ENCODE data around the gene SLC7A8. TPM values are rescaled to one million over a fixed set of nuclear protein-coding genes. Genes with fewer than 3 reads are reported as not detected.

The SLC7A8 gene
- total and polyA plus RNA-seq, 2 donors (not counting 1 experiment from before 2014, with no cell fraction given): 0.25 to 1.1 TPM

DNA sequence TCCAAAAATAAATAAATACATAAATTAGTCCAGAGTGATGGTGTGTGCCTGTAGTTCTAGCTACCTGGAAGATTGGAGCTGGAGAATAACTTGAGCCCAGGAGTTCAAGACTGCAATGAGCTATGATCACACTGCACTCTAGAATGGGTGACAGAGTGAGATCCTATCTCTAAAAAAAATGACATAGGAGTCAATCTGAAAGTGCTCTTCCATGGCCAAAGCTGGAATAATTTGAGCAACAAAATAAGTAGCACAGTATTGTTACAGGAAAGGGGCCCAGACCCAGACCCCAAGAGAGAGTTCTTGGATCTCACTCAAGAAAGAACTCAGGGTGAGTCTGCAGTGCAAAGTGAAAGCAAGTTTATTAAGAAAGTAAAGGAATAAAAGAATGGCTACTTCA is 24.9 kb upstream of the SLC7A8 start:
- intact Hi-C loops (cut with micrococcal nuclease): no loop called here
- DNase-seq (no peak), ATAC-seq (ENCODE audit: low read depth) (no peak)
- Mint-ChIP-seq H3K4me1 (no peaks in the 10 kb centered on the region), H3K27ac (no peak overlapping the region), H3K4me3 (no peak overlapping the region), H3K27me3 (peaks cover 48% of the 10 kb centered on the region), H3K9me3 (ENCODE audit: insufficient read depth) (no peaks in the 10 kb centered on the region)
- Histone ChIP-seq H4K20me1 (ENCODE audit: control insufficient read depth, insufficient read depth, low read length, poor library complexity, severe bottlenecking) (no peaks in the 10 kb centered on the region), H3K27me3 (replicated peaks in 1 of 4; ENCODE audit: control extremely low read depth in 1 of 4, control insufficient read depth in 3 of 4, insufficient read depth in 4 of 4, low read length in 3 of 4) (peaks cover 0 to 7% (median under 1%) of the 10 kb centered on the region in 4 experiments), H3K9me3 (ENCODE audit: control extremely low read depth in 1 of 3, control insufficient read depth in 2 of 3, insufficient read depth in 1 of 3, low read length in 2 of 3) (no peaks in the 10 kb centered on the region), H3K4me3 (ENCODE audit: control extremely low read depth in 1 of 5, extremely low read depth in 1 of 5, insufficient read depth in 1 of 5, low read depth in 2 of 5, low read length in 4 of 5) (no peak overlapping the region), H2AFZ (ENCODE audit: insufficient read depth, low read depth, low read length, poor library complexity, severe bottlenecking) (no peak overlapping the region), H3K36me3 (replicated peaks in 1 of 2; ENCODE audit: control extremely low read depth in 1 of 2, control insufficient read depth in 1 of 2, extremely low read depth in 1 of 2, insufficient read depth in 2 of 2, low read length in 1 of 2) (no peaks in the 10 kb centered on the region), H3K27ac (ENCODE audit: low read length in 2 of 2) (no peak overlapping the region), H3K4me1 (ENCODE audit: control insufficient read depth in 2 of 2, insufficient read depth in 2 of 2, low read length in 2 of 2) (no peaks in the 10 kb centered on the region), H3K79me2 (ENCODE audit: control insufficient read depth, insufficient read depth, low read length) (no peaks in the 10 kb centered on the region), H3K4me2 (replicated peaks; ENCODE audit: low read depth, low read length, poor library complexity, severe bottlenecking) (no peak overlapping the region), H3K9ac (ENCODE audit: low read length) (no peak overlapping the region)
- TF ChIP-seq, protein P1, sequence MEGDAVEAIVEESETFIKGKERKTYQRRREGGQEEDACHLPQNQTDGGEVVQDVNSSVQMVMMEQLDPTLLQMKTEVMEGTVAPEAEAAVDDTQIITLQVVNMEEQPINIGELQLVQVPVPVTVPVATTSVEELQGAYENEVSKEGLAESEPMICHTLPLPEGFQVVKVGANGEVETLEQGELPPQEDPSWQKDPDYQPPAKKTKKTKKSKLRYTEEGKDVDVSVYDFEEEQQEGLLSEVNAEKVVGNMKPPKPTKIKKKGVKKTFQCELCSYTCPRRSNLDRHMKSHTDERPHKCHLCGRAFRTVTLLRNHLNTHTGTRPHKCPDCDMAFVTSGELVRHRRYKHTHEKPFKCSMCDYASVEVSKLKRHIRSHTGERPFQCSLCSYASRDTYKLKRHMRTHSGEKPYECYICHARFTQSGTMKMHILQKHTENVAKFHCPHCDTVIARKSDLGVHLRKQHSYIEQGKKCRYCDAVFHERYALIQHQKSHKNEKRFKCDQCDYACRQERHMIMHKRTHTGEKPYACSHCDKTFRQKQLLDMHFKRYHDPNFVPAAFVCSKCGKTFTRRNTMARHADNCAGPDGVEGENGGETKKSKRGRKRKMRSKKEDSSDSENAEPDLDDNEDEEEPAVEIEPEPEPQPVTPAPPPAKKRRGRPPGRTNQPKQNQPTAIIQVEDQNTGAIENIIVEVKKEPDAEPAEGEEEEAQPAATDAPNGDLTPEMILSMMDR (IDR thresholded peaks at IDR 0.05): no peak
- no peak for TF ChIP-seq EZH2 (IDR thresholded peaks at IDR 0.05; ENCODE audit: borderline replicate concordance, insufficient read depth, low read depth, low read length, poor library complexity, severe bottlenecking)
- ChIA-PET POLR2A (no interaction called here), CTCF (no interaction called here)

GRCh38 chr14:23207146-23207540 is 23.7 kb upstream of the SLC7A8 start:
- Histone ChIP-seq H3K27me3 (replicated peaks in 1 of 4; ENCODE audit: control extremely low read depth in 1 of 4, control insufficient read depth in 3 of 4, insufficient read depth in 4 of 4, low read length in 3 of 4) (peaks cover 0 to 7% (median under 1%) of the 10 kb centered on the region in 4 experiments), H3K36me3 (replicated peaks in 1 of 2; ENCODE audit: control extremely low read depth in 1 of 2, control insufficient read depth in 1 of 2, extremely low read depth in 1 of 2, insufficient read depth in 2 of 2, low read length in 1 of 2) (no peaks in the 10 kb centered on the region), H3K9me3 (ENCODE audit: control extremely low read depth in 1 of 3, control insufficient read depth in 2 of 3, insufficient read depth in 1 of 3, low read length in 2 of 3) (no peaks in the 10 kb centered on the region), H3K79me2 (ENCODE audit: control insufficient read depth, insufficient read depth, low read length) (no peaks in the 10 kb centered on the region), H3K4me1 (ENCODE audit: control insufficient read depth in 2 of 2, insufficient read depth in 2 of 2, low read length in 2 of 2) (no peaks in the 10 kb centered on the region), H2AFZ (ENCODE audit: insufficient read depth, low read depth, low read length, poor library complexity, severe bottlenecking) (no peak overlapping the region), H3K9ac (ENCODE audit: low read length) (no peak overlapping the region), H3K4me3 (ENCODE audit: control extremely low read depth in 1 of 5, extremely low read depth in 1 of 5, insufficient read depth in 1 of 5, low read depth in 2 of 5, low read length in 4 of 5) (no peak overlapping the region), H4K20me1 (ENCODE audit: control insufficient read depth, insufficient read depth, low read length, poor library complexity, severe bottlenecking) (no peaks in the 10 kb centered on the region), H3K4me2 (replicated peaks; ENCODE audit: low read depth, low read length, poor library complexity, severe bottlenecking) (no peak overlapping the region), H3K27ac (ENCODE audit: low read length in 2 of 2) (no peak overlapping the region)
- Mint-ChIP-seq H3K9me3 (ENCODE audit: insufficient read depth) (no peaks in the 10 kb centered on the region), H3K4me1 (no peaks in the 10 kb centered on the region), H3K27ac (no peak overlapping the region), H3K27me3 (peaks cover 47% of the 10 kb centered on the region), H3K4me3 (no peak overlapping the region)
- TF ChIP-seq EZH2 (IDR thresholded peaks at IDR 0.05; ENCODE audit: borderline replicate concordance, insufficient read depth, low read depth, low read length, poor library complexity, severe bottlenecking): no peak
- TF ChIP-seq, protein P1 (IDR thresholded peaks at IDR 0.05): no peak
- DNase-seq (no peak), ATAC-seq (ENCODE audit: low read depth) (no peak)
- CTCF ChIA-PET: no interaction called here
- POLR2A ChIA-PET: no interaction called here
- intact Hi-C loops (cut with micrococcal nuclease): no loop called here
- no CpG with 5 or more reads among the region's 3 CpGs for WGBS (ENCODE audit: insufficient coverage)

All from B cell (primary cell).